MM.1S (cell line): ENCODE data around the gene ZMIZ1.

Experiments
- EZH2 ChIP-seq: fragments of 300-600 bp; sonication (generic); optimal IDR thresholded peaks from 2 replicates; pipeline ENCODE3; 2017; ENCODE audit warnings: low read depth, mild to moderate bottlenecking, antibody characterized with exemption, low read length, mixed read lengths
- TF ChIP-seq, protein P1 (sequence below): fragments of 300-600 bp; sonication (generic); IDR thresholded peaks from 2 replicates; pipeline ENCODE4 v1.5.1; 2016; ENCODE audit warnings: antibody characterized with exemption, low read length, mixed read lengths

DNA sequence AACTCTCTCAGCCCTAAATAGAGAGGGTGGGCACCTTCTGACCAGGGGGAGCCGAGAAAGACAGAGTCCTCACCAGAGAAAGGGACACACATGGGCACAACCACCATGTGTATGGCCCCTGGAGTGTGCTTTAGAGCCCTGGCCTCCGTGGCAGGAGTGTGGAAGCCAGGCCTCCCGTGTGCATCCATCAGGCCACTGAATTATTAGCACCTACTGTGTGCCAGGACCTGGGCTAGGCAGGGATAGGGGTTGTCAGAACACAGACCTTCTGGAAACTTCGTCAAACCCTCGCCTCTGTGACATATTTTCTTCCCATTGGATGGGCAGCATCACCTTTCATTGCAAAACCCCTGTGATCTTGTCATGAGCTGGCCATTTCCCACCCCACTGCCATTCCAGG is 78.5 kb downstream of the ZMIZ1 start:
- TF ChIP-seq, protein P1, sequence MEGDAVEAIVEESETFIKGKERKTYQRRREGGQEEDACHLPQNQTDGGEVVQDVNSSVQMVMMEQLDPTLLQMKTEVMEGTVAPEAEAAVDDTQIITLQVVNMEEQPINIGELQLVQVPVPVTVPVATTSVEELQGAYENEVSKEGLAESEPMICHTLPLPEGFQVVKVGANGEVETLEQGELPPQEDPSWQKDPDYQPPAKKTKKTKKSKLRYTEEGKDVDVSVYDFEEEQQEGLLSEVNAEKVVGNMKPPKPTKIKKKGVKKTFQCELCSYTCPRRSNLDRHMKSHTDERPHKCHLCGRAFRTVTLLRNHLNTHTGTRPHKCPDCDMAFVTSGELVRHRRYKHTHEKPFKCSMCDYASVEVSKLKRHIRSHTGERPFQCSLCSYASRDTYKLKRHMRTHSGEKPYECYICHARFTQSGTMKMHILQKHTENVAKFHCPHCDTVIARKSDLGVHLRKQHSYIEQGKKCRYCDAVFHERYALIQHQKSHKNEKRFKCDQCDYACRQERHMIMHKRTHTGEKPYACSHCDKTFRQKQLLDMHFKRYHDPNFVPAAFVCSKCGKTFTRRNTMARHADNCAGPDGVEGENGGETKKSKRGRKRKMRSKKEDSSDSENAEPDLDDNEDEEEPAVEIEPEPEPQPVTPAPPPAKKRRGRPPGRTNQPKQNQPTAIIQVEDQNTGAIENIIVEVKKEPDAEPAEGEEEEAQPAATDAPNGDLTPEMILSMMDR: no peak
- TF ChIP-seq EZH2: no peak
